K562 (cell line): ENCODE data around the gene FXYD4. TPM values are rescaled to one million over a fixed set of nuclear protein-coding genes. Genes with fewer than 3 reads are reported as not detected.

Experiments
- ARNT ChIP-seq, 2 experiments: fragments of 450-650 bp; IDR thresholded peaks; 2 replicates each; pipeline ENCODE4 v1.6.1; 2016; ENCODE audit warnings: mild to moderate bottlenecking in 1 of 2
- CEBPG ChIP-seq, 3 experiments: fragments of 200-800 bp in 1 of 3; sonication (Bioruptor generic) in 1 of 3; sonication (generic) in 1 of 3; formaldehyde crosslinking in 1 of 3; IDR thresholded peaks in 2 of 3; conservative IDR thresholded peaks in 1 of 3; 2 replicates each; pipeline versions ENCODE4 v1.6.1 to v1.8.0; 2016 to 2022; ENCODE audit warnings: missing compliant biosample characterization in 2 of 3, missing genetic modification characterization in 2 of 3, mild to moderate bottlenecking in 1 of 3, missing genetic modification reagents in 1 of 3
- CSDE1 ChIP-seq, 2 experiments: fragments of 450-650 bp; IDR thresholded peaks; 2 replicates each; pipeline ENCODE4 v1.6.1; 2016; ENCODE audit warnings: mild to moderate bottlenecking in 1 of 2
- DMBX1 ChIP-seq: fragments of 250-450 bp; sonication (Bioruptor Pico); IDR thresholded peaks from 2 replicates; pipeline ENCODE4 v1.8.0; 2022; ENCODE audit warnings: inconsistent platforms, mild to moderate bottlenecking, moderate library complexity, borderline replicate concordance
- ETV6 ChIP-seq, 3 experiments: fragments of 150-350 bp in 1 of 3; sonication (generic) in 1 of 3; formaldehyde crosslinking in 1 of 3; IDR thresholded peaks; 2 replicates each; pipeline versions ENCODE4 v1.6.1 to v1.8.0; 2014 to 2022; ENCODE audit warnings: borderline replicate concordance in 2 of 3, low read depth in 2 of 3, antibody characterized with exemption in 1 of 3, low read length in 1 of 3, mild to moderate bottlenecking in 1 of 3, missing genetic modification reagents in 1 of 3
- PCBP1 ChIP-seq: fragments of 200-400 bp; formaldehyde crosslinking; IDR thresholded peaks from 2 replicates; pipeline ENCODE4 v1.6.1; 2018; ENCODE audit warnings: mild to moderate bottlenecking, low read depth, low read length; ENCODE audit not compliant: poor library complexity, severe bottlenecking
- PHF20 ChIP-seq: fragments of 450-650 bp; IDR thresholded peaks from 2 replicates; pipeline ENCODE4 v1.6.1; 2018; ENCODE audit not compliant: partially characterized antibody
- PHTF2 ChIP-seq: fragments of 250-450 bp; sonication (Bioruptor Pico); IDR thresholded peaks from 2 replicates; pipeline ENCODE4 v1.5.0; 2021; ENCODE audit warnings: mild to moderate bottlenecking
- RNF2 ChIP-seq: sonication (generic); IDR thresholded peaks from 2 replicates; pipeline ENCODE4 v1.6.1; 2016
- SMAD3 ChIP-seq: fragments of 450-650 bp; formaldehyde crosslinking; conservative IDR thresholded peaks from 2 replicates; pipeline ENCODE4 v1.4.0; 2020; ENCODE audit warnings: mild to moderate bottlenecking
- TCFL5 ChIP-seq: fragments of 250-450 bp; sonication (Bioruptor Pico); conservative IDR thresholded peaks from 2 replicates; pipeline ENCODE4 v1.6.1; 2021; ENCODE audit warnings: mild to moderate bottlenecking, moderate library complexity, matching md5 sums
- ZBTB1 ChIP-seq: sonication (generic); formaldehyde crosslinking; IDR thresholded peaks from 2 replicates; pipeline ENCODE4 v1.8.1; 2023; ENCODE audit warnings: missing genetic modification reagents, low read depth, mild to moderate bottlenecking, borderline replicate concordance
- ZKSCAN3 ChIP-seq: fragments of 250-450 bp; sonication (Bioruptor Pico); IDR thresholded peaks from 2 replicates; pipeline ENCODE4 v1.4.0; 2020
- ZNF24 ChIP-seq: fragments of 450-650 bp; IDR thresholded peaks from 2 replicates; pipeline ENCODE4 v1.6.1; 2016
- ZNF778 ChIP-seq: fragments of 450-650 bp; formaldehyde crosslinking; IDR thresholded peaks from 2 replicates; pipeline ENCODE4 v1.4.0; 2020; ENCODE audit warnings: mild to moderate bottlenecking, moderate library complexity
- polyA plus RNA-seq, 8 experiments: library from polyadenylated mRNA; depleted of rRNA in 4 of 8; stranded (reverse) in 5 of 8; unstranded in 3 of 8; fragments of >200 nt; fragmentation: Nextera tagmentation in 2 of 8; fragmentation: Illumina TruSeq in 1 of 8; extraction: Ambion mirVana in 2 of 8; extraction: Trizol in 1 of 8; gene quantifications; 2 replicates each; pipeline versions ENCODE4 v1.2.1 to v1.2.3, GENCODE V29; 2011 to 2014; ENCODE audit warnings: inconsistent platforms in 1 of 8, missing spikeins in 1 of 8
- total RNA-seq, 7 experiments: library from RNA; depleted of rRNA in 6 of 7; stranded (reverse); fragments of >200 nt in 6 of 7; fragmentation: Illumina TruSeq in 2 of 7; extraction: Trizol in 2 of 7; gene quantifications; 2 replicates each; pipeline versions ENCODE4 v1.2.1 to v1.2.3, GENCODE V29; 2011 to 2021; ENCODE audit warnings: low replicate concordance in 1 of 7
- TF ChIP-seq, protein P1 (sequence below): fragments of 450-650 bp; IDR thresholded peaks from 2 replicates; pipeline ENCODE4 v1.6.1; 2017; ENCODE audit warnings: antibody characterized with exemption, mild to moderate bottlenecking
- TF ChIP-seq, protein P2 (sequence below): fragments of 450-650 bp; formaldehyde crosslinking; IDR thresholded peaks from 2 replicates; pipeline ENCODE4 v1.4.0; 2020; ENCODE audit warnings: mild to moderate bottlenecking, moderate library complexity
- TF ChIP-seq, protein P3 (sequence below): sonication (generic); formaldehyde crosslinking; IDR thresholded peaks from 2 replicates; pipeline ENCODE4 v1.8.0; 2022; ENCODE audit warnings: mild to moderate bottlenecking, missing genetic modification reagents

The FXYD4 gene
- total and polyA plus RNA-seq, 9 of the 15 experiments (the other 6 are each of a cell fraction or from before 2014, with no cell fraction given) = not detected

DNA sequence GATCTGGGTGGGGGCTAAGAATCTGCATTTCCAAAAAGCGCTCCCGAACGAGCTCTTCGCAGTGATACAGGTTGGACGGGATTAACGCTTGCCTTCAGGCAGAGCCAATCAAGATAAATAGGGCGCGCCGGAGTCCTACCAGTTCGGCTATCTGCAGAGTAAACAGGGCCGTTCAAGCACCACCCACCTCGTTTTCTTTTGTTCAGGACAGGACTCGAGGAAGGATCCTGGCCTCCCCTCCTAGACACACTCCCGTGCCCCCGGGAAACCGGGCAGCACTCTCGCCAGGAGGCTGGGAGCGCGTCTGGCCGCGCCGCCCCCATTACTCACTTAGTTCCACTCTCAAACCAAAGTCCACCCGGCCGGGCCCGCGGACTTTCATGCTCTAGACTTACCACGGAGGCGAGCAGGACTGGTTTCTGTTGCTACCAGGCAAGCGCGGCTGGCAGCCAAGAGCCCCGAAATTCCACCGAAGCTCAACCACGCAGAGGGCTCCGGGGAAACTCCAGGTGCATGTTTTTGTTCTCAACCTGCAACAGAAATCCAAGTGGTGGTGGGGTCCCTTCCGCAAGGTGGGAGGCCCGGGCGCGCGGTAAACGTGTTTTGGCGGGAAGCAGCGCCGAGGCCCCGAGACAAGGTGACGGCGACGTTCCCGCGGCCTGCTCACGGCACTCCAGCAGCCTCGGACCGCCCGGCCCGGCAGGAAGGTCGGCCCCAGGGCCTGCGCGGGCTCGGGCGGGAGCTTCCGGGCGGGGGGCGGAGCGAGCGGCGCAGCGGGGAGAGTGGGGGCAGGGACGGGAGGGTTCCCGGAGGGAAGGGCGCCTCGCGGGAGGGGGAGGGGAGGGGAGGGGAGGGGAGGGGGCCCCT lies 24.9 kb downstream of the FXYD4 start (continued):
- TF ChIP-seq ETV6 (IDR thresholded peaks at IDR 0.05; ENCODE audit: borderline replicate concordance in 1 of 2, low read depth in 2 of 2, low read length in 1 of 2) (peak in 1 of 2 experiments; percentile 38; a peak in 1 of 4 replicates), ETV6 (CRISPR knock-in tag; IDR thresholded peaks at IDR 0.05; ENCODE audit: borderline replicate concordance) (peak; percentile 73; the same call in 1 of the 2 replicates), ARNT (IDR thresholded peaks at IDR 0.05) (0 out of 4 replicates have a peak, but pooled peaks of 1 of the 2 experiments have one; percentile 8), ZNF24 (peak; percentile 48), TCFL5 (no peak), ZNF778 (no peak), CSDE1 (IDR thresholded peaks at IDR 0.05) (no peak), PHF20 (peak; percentile 11), ZBTB1 (CRISPR knock-in tag) (0 out of 2 replicates have a peak, but pooled peaks have one; percentile 2), RNF2 (peak; percentile 45; the same call in 1 of the 2 replicates), PCBP1 (no peak), CEBPG (CRISPR knock-in tag; IDR thresholded peaks at IDR 0.05) (peak; percentile 28; the same call in 1 of the 2 replicates), CEBPG (tag; conservative IDR thresholded peaks at IDR 0.05 in 1 of 2, IDR thresholded peaks at IDR 0.05 in 1 of 2) (no peak), SMAD3 (CRISPR knock-in tag) (no peak), PHTF2 (CRISPR knock-in tag) (no peak), ZKSCAN3 (no peak), DMBX1 (CRISPR knock-in tag) (peak; percentile 40; the same call in 1 of the 2 replicates)
- TF ChIP-seq, protein P1, sequence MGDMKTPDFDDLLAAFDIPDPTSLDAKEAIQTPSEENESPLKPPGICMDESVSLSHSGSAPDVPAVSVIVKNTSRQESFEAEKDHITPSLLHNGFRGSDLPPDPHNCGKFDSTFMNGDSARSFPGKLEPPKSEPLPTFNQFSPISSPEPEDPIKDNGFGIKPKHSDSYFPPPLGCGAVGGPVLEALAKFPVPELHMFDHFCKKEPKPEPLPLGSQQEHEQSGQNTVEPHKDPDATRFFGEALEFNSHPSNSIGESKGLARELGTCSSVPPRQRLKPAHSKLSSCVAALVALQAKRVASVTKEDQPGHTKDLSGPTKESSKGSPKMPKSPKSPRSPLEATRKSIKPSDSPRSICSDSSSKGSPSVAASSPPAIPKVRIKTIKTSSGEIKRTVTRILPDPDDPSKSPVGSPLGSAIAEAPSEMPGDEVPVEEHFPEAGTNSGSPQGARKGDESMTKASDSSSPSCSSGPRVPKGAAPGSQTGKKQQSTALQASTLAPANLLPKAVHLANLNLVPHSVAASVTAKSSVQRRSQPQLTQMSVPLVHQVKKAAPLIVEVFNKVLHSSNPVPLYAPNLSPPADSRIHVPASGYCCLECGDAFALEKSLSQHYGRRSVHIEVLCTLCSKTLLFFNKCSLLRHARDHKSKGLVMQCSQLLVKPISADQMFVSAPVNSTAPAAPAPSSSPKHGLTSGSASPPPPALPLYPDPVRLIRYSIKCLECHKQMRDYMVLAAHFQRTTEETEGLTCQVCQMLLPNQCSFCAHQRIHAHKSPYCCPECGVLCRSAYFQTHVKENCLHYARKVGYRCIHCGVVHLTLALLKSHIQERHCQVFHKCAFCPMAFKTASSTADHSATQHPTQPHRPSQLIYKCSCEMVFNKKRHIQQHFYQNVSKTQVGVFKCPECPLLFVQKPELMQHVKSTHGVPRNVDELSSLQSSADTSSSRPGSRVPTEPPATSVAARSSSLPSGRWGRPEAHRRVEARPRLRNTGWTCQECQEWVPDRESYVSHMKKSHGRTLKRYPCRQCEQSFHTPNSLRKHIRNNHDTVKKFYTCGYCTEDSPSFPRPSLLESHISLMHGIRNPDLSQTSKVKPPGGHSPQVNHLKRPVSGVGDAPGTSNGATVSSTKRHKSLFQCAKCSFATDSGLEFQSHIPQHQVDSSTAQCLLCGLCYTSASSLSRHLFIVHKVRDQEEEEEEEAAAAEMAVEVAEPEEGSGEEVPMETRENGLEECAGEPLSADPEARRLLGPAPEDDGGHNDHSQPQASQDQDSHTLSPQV = peak; percentile 79
- TF ChIP-seq, protein P2, sequence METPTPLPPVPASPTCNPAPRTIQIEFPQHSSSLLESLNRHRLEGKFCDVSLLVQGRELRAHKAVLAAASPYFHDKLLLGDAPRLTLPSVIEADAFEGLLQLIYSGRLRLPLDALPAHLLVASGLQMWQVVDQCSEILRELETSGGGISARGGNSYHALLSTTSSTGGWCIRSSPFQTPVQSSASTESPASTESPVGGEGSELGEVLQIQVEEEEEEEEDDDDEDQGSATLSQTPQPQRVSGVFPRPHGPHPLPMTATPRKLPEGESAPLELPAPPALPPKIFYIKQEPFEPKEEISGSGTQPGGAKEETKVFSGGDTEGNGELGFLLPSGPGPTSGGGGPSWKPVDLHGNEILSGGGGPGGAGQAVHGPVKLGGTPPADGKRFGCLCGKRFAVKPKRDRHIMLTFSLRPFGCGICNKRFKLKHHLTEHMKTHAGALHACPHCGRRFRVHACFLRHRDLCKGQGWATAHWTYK = no peak
- TF ChIP-seq, protein P3, sequence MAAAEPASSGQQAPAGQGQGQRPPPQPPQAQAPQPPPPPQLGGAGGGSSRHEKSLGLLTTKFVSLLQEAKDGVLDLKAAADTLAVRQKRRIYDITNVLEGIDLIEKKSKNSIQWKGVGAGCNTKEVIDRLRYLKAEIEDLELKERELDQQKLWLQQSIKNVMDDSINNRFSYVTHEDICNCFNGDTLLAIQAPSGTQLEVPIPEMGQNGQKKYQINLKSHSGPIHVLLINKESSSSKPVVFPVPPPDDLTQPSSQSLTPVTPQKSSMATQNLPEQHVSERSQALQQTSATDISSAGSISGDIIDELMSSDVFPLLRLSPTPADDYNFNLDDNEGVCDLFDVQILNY (CRISPR knock-in tag) = peak; percentile 83; the same call in 1 of the 2 replicates
